ENCODE data around the gene DBF4B.

The DBF4B gene

GRCh38 chr17:44760474-44761308 is 52.2 kb downstream of the DBF4B start:
- H3K27ac Mint-ChIP-seq: no peak overlapping the region
- H3K9me3 Mint-ChIP-seq: no peaks in the 10 kb centered on the region
- no peak for DNase-seq
- H3K27me3 Mint-ChIP-seq: peaks cover 52% of the 10 kb centered on the region
- no peaks in the 10 kb centered on the region for H3K36me3 Mint-ChIP-seq (ENCODE audit: low read depth)
- no peak overlapping the region for H3K4me3 Mint-ChIP-seq
- peaks cover 1% of the 10 kb centered on the region for H3K4me1 Mint-ChIP-seq (ENCODE audit: low read depth)

- Mint-ChIP-seq H3K27me3 (peaks cover 58% of the 10 kb centered on the region), H3K27ac (no peak overlapping the region), H3K9me3 (no peaks in the 10 kb centered on the region), H3K4me1 (ENCODE audit: low read depth) (peaks cover 1% of the 10 kb centered on the region), H3K4me3 (no peak overlapping the region), H3K36me3 (ENCODE audit: low read depth) (no peaks in the 10 kb centered on the region)
- DNase-seq: no peak
Measured at GRCh38 chr17:44761932-44762810, 53.7 kb downstream of the DBF4B start.

- H3K4me3 Mint-ChIP-seq: no peak overlapping the region
- no peak overlapping the region for H3K27ac Mint-ChIP-seq
- no peak for DNase-seq
- H3K36me3 Mint-ChIP-seq (ENCODE audit: low read depth): no peaks in the 10 kb centered on the region
- H3K9me3 Mint-ChIP-seq: no peaks in the 10 kb centered on the region
- H3K4me1 Mint-ChIP-seq (ENCODE audit: low read depth): peaks cover under 1% of the 10 kb centered on the region
- peaks cover 53% of the 10 kb centered on the region for H3K27me3 Mint-ChIP-seq
Measured at GRCh38 chr17:44763170-44763569, 54.7 kb downstream of the DBF4B start.

DNA sequence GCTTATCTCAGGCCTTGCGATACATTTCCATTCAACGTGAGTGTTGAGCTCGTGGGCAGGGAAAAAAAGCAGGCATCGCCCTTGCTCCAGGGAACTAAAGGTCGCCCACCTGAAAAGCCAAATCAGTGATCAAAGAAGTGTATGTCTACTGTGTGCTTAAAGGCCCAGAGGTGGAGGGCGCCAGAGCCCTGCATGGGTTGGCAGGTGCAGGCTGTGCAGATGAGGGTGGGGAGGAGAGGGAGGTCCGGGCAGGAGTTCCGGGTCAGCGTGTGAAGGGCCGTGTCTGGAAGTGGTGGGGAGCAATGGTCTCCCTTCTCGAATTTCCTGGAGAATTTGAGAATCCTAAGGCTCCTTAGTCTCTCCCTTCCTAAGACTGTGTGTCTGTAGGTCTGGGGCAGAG is 57.5 kb downstream of the DBF4B start:
- no peak for DNase-seq
- peaks cover 46% of the 10 kb centered on the region for H3K27me3 Mint-ChIP-seq
- H3K4me1 Mint-ChIP-seq (ENCODE audit: low read depth): no peaks in the 10 kb centered on the region
- no peaks in the 10 kb centered on the region for H3K36me3 Mint-ChIP-seq (ENCODE audit: low read depth)
- no peak overlapping the region for H3K27ac Mint-ChIP-seq
- no peak overlapping the region for H3K4me3 Mint-ChIP-seq
- no peaks in the 10 kb centered on the region for H3K9me3 Mint-ChIP-seq

- no peak for DNase-seq
- H3K27ac Mint-ChIP-seq: no peak overlapping the region
- H3K4me1 Mint-ChIP-seq (ENCODE audit: low read depth): no peaks in the 10 kb centered on the region
- H3K4me3 Mint-ChIP-seq: no peak overlapping the region
- H3K36me3 Mint-ChIP-seq (ENCODE audit: low read depth): no peaks in the 10 kb centered on the region
- H3K9me3 Mint-ChIP-seq: no peaks in the 10 kb centered on the region
- peaks cover 40% of the 10 kb centered on the region for H3K27me3 Mint-ChIP-seq
Measured at GRCh38 chr17:44766409-44767038, 58.1 kb downstream of the DBF4B start.

DNA sequence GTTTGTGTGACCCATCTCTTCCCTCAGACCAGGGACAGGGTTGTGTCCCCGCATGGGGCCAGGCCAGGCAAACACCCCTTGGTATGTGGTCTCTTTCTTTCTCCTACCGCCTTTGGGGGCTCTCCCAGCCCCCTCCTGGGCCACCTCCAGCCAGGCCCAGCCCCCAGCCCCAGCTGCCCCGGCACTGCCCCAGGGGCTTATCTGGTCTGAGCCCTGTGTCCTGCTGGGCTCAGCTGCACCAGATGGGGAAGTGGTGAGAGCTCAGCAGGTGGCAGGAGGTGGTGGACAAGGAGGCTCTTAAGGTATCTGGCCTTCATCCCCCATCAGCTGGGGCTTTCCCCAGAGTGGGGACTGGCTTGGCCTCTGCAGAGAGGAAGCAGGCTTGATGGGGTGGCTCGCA is 59.0 kb downstream of the DBF4B start:
- Mint-ChIP-seq H3K4me3 (no peak overlapping the region), H3K4me1 (ENCODE audit: low read depth) (no peaks in the 10 kb centered on the region), H3K27ac (no peak overlapping the region), H3K9me3 (no peaks in the 10 kb centered on the region), H3K27me3 (peaks cover 37% of the 10 kb centered on the region), H3K36me3 (ENCODE audit: low read depth) (no peaks in the 10 kb centered on the region)
- no peak for DNase-seq

- Mint-ChIP-seq H3K27me3 (peaks cover 33% of the 10 kb centered on the region), H3K36me3 (ENCODE audit: low read depth) (no peaks in the 10 kb centered on the region), H3K9me3 (no peaks in the 10 kb centered on the region), H3K4me1 (ENCODE audit: low read depth) (no peaks in the 10 kb centered on the region), H3K27ac (no peak overlapping the region), H3K4me3 (no peak overlapping the region)
- no peak for DNase-seq
Measured at GRCh38 chr17:44768505-44769142, 60.2 kb downstream of the DBF4B start.

- Mint-ChIP-seq H3K4me1 (ENCODE audit: low read depth) (no peaks in the 10 kb centered on the region), H3K9me3 (no peaks in the 10 kb centered on the region), H3K36me3 (ENCODE audit: low read depth) (no peaks in the 10 kb centered on the region), H3K27ac (no peak overlapping the region), H3K27me3 (peaks cover 29% of the 10 kb centered on the region), H3K4me3 (no peak overlapping the region)
- no peak for DNase-seq
Measured at GRCh38 chr17:44769230-44769629, 60.8 kb downstream of the DBF4B start.

DNA sequence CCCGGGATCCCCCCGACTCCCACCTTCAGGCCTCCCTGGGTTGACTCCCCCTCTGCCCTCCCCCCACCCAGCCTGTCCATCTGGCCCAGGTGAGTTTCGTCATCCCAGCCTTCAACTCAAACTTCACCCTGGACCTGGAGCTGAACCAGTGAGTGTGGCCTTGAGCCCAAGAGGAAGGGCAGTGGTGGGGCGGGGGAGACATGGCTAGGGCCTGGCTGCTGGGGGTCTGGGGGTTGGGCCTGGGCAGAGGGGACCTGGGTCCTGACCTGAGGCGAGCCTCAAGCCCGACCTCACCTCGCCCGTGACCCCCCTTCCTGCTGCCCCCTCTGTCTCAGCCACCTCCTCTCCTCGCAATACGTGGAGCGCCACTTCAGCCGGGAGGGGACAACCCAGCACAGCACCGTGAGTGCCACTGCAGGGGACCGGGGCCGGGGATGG is 61.2 kb downstream of the DBF4B start:
- Mint-ChIP-seq H3K27ac (no peak overlapping the region), H3K27me3 (peaks cover 25% of the 10 kb centered on the region), H3K4me3 (no peak overlapping the region), H3K4me1 (ENCODE audit: low read depth) (peaks cover 2% of the 10 kb centered on the region), H3K36me3 (ENCODE audit: low read depth) (no peaks in the 10 kb centered on the region), H3K9me3 (no peaks in the 10 kb centered on the region)
- DNase-seq: no peak

GRCh38 chr17:44770166-44770925 is 61.9 kb downstream of the DBF4B start:
- H3K27ac Mint-ChIP-seq: no peak overlapping the region
- no peaks in the 10 kb centered on the region for H3K36me3 Mint-ChIP-seq (ENCODE audit: low read depth)
- H3K27me3 Mint-ChIP-seq: peaks cover 22% of the 10 kb centered on the region
- H3K4me3 Mint-ChIP-seq: no peak overlapping the region
- H3K4me1 Mint-ChIP-seq (ENCODE audit: low read depth): peaks cover 5% of the 10 kb centered on the region
- DNase-seq: no peak
- H3K9me3 Mint-ChIP-seq: no peaks in the 10 kb centered on the region

GRCh38 chr17:44772308-44773045 is 64.0 kb downstream of the DBF4B start:
- H3K36me3 Mint-ChIP-seq (ENCODE audit: low read depth): no peaks in the 10 kb centered on the region
- no peak overlapping the region for H3K27ac Mint-ChIP-seq
- H3K9me3 Mint-ChIP-seq: no peaks in the 10 kb centered on the region
- peaks cover 13% of the 10 kb centered on the region for H3K27me3 Mint-ChIP-seq
- peaks cover 12% of the 10 kb centered on the region for H3K4me1 Mint-ChIP-seq (ENCODE audit: low read depth)
- H3K4me3 Mint-ChIP-seq: no peak overlapping the region
- no peak for DNase-seq

GRCh38 chr17:44773140-44773539 is 64.7 kb downstream of the DBF4B start:
- Mint-ChIP-seq H3K4me3 (no peak overlapping the region), H3K27ac (no peak overlapping the region), H3K4me1 (ENCODE audit: low read depth) (peaks cover 12% of the 10 kb centered on the region), H3K9me3 (no peaks in the 10 kb centered on the region), H3K27me3 (peaks cover 11% of the 10 kb centered on the region), H3K36me3 (ENCODE audit: low read depth) (no peaks in the 10 kb centered on the region)
- no peak for DNase-seq
